ENCODE results near the gene LCN6.
"Not testable (repeated sequence)": the region's sequence is repeated elsewhere in the genome, so short reads cannot be mapped to it uniquely, and the experiment has no call there.

The LCN6 gene

DNA sequence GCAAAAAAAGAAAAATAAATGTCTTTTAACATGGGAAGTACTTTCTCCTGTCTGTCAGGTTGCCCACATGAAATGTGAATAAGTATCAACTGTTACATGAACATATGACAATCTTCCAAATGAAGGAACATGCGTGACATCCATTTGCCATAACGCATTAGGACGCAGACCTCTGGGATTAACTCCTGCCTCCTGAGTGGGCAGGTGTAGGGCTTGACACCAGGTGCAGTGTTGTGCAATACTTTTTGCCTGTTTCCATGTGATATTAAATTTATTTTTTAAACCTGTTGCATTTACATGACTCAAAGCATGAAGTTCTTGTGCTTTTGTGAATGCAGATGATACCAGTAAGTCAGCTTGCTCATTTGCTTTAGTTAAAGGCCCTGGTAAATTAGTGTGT is 34.1 kb upstream of the LCN6 start:
- DNase-seq, result no peak

DNA sequence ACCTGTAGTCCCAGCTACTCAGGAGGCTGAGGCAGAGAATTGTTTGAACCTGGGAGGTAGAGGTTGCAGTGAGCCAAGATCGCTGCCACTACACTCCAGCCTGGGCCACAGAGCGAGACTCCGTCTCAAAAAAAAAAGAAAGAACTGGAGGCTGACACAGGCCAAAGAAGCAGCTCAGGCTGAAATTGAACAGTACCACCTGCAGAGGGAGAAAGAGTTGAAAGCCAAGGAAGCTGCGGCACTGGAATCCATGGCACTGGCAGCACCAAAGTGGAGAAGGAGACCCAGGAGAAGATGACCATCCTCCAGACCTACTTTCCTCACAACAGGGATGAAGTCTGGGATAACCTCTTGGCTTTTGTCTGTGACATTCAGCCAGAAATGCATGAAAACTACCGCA is 31.5 kb upstream of the LCN6 start:
- DNase-seq, result no peak

DNA sequence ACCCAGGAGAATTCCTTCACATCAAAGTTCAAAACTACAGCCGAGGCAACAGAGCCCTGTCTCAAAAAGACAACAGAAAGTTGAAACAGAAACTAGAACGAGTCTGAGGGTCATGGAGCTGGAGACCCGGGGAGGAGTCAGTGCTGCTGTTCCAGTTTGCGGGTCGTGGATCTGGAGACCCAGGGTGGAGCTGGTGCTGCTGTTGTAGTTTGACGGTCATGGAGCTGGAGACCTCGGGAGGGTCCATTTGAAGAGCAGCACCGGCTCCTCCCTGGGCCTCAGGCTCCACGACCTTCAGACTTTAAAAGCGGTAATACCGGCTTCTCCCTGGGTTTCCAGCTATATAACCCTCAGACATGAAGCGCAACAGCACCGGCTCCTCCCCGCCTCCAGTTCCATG is 29.0 kb upstream of the LCN6 start:
- no peak for DNase-seq

DNA sequence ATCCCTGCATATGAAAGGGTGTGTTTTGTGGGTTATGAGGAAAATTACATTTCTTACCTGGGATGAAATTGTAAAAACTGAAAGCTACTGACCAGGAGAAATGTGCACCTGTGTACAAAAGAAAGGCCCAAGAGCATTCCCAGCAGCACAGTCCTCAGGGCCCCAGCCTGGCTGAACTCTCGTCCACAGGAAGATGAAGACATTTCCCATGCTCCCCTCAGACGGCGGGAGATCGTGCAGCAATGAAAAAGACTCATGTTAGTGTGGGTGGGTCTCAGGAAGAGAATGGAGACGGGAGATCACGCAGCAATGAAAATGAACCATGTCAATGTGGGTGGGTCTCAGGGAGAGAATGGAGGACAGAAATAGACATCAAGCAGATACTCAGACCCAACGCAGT is 28.6 kb upstream of the LCN6 start:
- no peak for DNase-seq

DNA sequence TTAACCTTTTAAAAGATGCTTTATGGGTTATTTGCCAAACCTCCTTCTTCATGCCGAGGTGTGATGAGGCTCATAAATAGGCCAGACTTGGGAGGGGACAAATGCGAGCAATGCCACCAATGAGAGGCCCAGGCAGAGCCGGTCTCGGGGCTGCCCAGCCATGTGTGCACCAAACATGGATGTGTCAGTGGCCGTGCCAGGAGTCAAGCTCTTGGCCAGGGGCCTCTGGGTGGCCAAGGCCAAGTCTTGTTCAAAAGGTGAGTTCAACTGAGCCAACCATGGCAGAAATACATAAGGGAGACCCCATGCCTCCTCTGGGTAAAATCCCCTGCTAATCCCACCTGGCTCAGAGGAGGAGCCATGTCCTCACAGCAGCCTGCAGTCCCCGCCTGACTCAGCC is 26.9 kb upstream of the LCN6 start:
- DNase-seq, result no peak

DNA sequence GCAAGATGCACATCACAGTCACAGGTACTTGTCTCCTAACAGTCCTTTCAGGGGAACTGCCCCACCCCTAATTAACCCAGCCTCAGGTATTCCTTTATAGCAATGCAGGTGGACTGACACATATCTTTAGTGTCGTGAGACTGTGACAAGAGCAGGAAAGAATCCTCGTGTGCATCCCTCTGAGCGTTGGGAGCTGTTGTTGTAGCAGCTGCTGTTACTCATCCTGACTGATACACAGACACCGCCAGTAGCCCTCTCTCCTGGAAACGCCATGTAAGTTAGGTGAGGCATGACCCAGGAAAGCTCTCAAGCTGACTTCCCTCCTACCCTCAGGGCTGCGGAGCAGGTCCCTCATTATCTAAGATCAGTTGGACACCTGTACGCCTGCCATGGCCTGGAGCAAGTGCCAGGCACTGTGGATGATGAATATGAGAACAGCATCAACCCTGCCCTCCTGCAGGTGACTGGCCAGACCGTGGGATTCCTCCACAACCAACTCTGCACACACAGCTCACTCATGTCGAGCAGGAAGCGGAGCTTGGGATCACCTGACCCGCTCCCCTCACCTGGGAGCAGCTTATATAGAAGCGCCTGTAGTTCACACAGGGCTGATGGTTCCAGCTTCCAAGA is 26.2 kb upstream of the LCN6 start:
- no peak for DNase-seq

DNA sequence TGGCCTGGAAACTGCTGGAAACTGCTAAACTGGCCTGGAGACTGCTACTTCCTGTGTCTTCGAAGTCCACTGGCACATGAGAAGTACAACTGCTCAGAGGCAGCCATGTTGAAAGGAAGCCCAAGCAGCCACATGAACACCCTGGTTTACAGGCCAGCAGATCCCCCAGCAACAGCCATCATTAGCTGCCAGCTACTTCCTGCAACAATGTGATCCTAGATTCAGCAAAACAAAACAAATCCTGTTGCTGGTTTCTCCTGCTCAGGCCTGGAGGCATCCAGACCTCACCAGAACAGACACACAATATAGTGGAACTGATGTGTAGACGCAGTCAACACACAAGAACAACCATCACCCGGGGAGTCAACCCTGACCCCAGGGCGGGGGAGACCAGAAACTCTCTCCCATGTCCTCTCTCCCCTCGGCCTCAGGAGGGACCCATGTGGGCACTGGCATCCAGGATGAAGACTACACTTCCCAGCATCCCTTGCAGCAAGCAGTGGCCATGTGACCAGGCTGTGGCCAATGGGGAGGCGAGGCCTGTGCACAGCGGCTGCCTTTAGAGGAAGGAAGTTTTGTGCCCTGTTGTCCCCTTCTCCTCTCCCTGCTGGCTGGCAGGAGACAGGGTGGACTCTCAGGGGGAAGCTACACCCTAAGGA is 25.2 kb upstream of the LCN6 start:
- no peak for DNase-seq

DNA sequence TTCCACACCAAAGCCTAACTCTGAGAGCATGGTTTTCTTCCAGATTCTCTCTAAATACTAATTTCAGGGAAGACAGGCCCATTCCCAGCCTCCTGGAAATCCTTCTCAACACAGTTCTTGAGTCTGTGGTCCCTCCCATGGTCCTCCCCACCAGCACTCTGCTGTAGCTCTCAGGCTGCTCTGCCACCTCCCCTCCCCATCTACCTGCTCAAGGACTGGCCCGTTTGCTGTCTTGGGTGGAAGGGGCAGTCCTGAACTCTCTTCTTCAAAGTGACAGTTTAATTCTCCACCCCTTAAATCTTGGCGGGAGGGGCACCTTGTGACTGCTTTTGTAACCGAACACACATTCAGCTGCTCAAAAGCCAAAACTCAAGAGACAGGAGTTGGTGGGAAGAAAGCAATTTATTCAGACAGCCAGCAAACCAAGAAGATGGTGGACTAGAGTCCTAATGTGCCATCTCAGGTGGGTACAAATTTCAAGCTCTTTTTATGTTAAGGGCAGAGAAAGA is 23.6 kb upstream of the LCN6 start:
- no peak for DNase-seq

DNA sequence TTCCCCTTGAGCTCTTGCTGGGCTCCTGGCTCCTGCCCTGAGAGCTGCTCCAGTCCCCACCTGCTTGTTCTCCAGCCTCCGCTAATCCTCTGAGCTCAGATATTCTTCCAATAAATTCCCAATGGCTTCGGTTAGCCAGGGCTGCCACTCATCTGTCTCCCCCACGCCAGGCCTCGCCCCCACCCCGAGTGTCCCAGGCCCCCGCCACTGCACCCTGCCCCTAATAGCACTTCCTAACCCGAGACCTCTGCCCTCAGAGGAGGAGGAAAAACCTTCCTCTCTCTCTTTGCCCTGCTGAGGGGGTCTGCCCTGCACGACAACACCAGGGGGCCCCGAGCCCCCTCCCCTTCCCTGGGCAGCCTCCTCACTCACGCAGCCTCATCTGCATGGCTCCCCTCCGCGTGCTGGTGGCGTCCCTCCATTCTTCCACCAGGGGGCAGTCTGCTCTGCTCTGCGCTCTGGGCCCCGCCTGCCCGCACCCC is 21.4 kb upstream of the LCN6 start:
- peak; percentile 43 for DNase-seq

DNA sequence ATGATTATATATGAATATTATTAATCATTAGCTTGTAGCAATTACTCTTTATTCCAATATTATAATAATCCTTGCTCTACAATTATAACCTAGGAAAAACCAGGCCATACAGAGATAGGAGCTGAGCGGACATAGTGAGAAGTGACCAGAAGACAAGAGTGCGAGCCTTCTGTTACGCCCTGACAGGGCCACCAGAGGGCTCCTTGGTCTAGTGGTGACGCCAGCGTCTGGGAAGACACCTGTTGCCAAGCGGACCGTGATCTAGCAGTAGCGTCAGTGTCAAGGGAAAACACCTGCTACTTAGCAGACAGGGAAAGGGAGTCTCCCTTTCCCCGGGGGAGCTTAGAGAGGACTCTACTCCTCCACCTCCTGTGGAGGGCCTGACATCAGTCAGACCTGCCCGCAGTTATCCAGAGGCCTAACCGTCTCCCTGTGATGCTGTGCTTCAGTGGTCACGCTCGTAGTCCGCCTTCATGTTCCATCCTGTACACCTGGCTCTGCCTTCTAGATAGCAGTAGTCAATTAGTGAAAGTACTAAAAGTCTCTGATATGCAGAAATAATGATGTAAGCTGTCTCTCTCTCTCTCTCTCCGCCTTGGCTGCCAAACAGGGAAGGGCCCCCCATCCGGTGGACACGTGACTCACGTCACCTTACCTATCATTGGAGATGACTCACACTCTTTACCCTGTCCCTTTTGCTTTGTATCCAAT is 18.2 kb upstream of the LCN6 start:
- peak; percentile 18 for DNase-seq

DNA sequence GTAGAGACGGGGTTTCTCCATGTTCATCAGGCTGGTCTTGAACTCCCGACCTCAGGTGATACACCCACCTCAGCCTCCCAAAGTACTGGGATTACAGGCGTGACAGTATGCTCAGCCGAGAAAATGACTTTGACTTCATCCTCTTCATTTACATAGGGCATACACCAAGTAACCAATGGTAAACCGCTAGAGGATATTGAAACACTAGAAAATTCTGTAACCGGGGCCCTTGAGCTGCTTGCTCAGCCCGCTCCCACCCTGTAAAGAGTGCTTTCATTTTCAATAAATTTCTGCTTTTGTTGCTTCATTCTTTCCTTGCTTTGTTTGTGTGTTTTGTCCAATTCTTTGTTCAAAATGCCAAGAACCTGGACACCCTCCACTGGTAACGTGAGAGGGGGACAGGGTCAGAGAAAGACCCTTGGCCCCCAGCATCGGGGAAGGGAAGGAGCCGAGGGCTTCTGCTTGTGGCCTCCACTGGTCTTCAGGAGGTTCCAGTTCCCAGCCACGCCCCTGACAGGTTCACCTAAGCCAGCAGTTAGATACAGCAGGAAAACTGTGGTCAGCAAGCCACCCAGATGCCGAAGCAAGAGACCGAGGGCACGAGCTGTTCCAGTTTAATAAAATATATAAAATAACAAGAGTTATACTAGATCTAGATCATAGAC is 17.6 kb upstream of the LCN6 start:
- DNase-seq, result not testable (repeated sequence)

DNA sequence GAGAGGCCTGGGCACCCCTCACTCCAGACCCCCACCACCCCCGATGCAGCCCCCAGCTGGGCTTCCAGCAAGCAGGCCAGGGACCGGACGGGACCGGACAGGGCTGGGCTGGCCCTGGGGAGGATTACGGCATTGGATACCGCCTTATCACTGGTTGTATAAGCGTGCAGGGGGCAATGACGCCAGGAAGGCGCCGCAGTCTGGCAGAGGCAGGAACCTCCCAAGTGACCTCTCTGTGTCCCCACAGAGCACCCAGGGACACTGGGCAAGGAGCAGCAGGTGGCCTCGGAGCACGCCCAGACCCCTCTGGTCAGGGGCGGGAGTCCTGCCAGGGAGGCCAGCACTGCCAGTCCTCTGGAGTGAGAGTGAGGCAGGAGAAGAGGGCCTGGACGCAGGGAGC is 16.7 kb upstream of the LCN6 start:
- no peak for DNase-seq

DNA sequence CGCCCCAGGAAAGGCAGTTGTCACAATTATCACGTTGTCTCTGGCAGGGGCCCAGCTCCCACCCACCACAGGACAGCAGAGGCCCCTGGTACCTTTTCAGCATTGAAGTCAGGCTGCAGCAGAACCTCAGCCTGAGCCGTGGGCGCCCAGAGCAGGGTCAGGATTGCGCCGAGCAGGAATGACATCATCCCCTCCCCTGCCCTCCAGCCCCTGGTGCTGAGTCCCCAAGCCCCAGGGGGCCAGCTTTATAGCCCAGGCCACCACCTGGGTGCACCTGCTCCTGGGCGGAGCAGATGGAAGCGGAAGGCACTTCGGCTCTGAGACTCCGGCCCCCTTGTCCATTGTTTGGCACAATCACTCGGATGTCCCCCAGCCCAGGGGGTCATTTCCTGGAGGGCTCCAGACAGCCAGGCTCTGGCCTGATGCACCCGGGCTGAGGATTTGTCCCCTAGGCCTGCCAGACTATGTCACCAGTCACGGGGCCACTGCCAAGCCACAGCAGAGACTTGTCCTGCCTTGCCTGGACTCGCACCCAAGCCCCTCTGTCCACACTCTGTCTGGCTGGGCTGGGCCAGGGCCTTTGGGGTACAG is 16.1 kb upstream of the LCN6 start, which contains the start of gene LCN15:
Gene LCN15, minus strand, starts transcription at position 218 of the 591 bp plus-strand sequence. Its CDS starts 30 bp downstream, at position 188.
- DNase-seq, result no peak

DNA sequence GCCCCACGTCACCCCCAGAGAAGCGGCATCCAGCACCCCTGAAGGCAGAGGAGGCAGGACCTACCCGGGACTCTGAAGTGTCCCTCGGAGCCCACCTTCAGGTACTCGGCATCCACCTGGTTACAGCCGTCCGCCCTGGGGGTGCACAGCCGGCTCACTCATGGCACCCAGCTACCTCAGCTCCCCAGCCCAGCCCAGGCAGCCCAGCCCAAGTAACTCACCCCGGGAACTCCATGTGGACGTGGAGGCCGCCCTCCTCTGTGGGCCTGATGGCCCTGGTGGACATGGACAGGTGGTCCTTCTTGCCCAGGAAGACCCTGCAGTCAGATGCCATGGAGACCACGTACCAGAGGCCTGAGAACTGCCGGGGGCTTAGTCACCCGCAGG is 15.3 kb upstream of the LCN6 start:
- no peak for DNase-seq

DNA sequence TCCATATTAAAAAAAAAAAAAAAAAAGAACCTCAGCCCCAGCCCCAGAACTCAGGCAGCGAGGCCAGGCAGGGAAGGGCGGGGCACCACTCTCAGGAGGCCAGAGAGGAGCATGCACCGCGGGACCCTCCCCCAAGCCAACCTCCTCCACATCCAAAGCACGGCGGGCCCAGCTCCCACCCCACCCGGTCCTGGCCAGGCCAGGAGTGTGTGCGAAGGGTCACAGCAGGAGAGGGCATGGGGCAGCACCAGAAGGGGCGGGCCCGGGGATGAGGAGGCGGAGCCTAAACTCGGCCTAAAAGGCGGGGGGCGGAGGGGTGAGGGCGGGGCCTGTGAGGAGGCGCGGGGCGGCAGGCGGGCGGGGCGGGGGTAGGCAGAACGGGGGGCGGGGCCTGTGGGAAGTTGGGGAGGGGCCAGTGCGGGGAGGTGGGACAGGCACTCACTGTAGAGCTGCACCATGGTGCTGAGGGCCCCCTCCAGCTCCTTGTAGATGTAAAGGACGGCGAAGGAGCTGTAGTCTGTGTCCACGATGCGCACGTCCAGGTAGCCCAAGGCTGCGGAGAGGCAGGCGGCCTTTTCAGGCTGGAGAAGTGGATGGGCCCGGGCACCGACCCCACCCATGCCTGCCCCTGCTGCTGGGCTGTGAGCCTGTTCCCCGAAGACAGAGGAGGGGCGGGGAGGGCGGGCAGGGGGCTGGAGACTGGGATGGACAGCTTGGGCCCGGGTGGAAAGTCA is 14.8 kb upstream of the LCN6 start:
- DNase-seq, result peak; percentile 26

DNA sequence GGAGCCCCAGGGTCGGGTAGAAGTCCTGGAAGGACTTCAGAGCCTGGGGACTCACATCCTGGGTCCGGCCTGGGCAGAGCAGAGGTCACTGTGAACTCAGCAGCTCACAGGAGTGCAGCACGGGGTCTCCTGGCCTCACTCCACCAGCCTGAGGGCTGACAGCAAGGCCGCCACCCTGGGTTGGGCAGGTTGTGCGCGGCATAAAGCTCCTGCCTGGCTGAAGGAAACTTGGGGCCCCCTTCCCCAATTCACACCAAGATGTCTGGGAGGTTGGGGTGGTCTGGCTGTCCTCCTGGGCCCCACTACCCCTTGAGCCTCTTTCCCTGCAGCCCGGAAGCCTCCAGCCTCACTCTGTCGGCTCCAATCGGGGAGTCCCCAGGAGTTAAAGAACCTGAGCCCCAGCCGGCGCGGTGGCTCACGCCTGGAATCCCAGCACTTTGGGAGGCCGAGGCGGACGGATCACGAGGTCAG is 13.9 kb upstream of the LCN6 start:
- DNase-seq, result no peak

DNA sequence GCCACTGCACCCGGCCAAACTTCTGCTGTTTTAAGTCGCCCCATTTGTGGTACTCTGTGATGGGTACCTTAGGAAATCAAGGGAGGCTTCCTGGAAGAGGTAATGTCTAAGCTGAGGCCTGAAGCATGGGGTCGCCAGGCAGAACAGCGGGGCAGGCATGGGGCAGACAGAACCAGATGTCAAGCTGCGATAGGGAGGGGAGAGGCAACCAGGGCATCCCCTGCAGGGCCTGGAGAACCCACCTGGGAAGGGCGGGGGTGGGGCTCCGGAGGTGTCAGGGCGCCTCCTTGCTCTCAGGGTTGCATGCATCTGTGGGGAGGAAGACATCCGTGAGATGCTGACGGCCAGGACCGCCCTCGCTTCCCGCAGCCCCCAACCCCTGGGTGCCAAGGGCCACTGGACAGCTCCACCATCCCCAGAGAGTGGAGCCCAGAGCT is 13.2 kb upstream of the LCN6 start:
- no peak for DNase-seq

DNA sequence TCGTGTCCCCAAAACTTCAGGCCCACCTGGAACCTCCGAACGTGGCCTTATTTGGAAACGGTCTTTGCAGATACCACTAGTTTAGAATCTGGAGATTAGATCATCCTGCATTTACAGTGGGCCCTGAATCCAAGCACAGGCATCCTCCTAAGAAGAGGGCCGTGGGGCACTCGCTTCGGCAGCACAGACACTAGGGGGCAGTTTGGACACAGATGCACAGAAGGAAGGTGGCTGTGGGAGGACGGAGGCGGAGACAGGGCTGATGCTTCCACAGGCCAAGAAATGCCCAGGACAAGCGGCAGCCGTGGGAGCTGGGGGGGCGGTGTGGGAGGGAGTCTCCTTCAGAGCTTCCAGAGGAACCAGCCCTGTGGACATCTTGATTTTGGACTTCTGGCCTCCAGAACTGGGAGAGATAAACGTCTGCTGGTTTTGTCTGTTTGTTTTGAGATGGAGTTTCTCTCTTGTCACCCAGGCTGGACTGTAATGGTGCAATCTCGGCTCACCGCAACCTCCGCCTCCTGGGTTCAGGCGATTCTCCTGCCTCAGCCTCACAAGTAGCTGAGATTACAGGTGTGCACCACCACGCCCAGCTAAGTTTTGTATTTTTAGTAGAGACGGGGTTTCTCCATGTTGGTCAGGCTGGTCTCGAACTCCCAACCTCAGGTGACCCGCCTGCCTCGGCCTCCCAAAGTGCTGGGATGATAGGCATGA is 12.7 kb upstream of the LCN6 start:
- not testable (repeated sequence) for DNase-seq

DNA sequence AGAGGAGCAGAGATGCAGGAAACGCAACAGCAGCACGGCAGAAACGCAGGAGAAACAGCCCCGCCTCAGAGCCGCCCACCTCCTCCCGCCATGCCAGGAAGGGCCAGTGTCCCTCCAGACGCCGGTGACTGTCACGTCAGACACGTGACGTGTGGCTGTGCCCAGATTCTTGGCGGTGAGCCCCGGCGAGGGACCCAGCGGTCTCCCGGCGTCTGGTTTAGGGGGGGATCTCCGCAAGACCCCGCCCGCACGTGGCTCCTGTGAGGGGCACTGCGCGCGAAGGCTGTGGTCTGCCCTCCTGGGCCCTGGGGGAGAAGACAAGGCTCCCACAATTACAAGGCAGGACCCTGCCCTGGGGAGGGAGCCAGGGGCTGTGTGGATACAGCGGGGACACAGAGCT is 12.1 kb upstream of the LCN6 start:
- no peak for DNase-seq

DNA sequence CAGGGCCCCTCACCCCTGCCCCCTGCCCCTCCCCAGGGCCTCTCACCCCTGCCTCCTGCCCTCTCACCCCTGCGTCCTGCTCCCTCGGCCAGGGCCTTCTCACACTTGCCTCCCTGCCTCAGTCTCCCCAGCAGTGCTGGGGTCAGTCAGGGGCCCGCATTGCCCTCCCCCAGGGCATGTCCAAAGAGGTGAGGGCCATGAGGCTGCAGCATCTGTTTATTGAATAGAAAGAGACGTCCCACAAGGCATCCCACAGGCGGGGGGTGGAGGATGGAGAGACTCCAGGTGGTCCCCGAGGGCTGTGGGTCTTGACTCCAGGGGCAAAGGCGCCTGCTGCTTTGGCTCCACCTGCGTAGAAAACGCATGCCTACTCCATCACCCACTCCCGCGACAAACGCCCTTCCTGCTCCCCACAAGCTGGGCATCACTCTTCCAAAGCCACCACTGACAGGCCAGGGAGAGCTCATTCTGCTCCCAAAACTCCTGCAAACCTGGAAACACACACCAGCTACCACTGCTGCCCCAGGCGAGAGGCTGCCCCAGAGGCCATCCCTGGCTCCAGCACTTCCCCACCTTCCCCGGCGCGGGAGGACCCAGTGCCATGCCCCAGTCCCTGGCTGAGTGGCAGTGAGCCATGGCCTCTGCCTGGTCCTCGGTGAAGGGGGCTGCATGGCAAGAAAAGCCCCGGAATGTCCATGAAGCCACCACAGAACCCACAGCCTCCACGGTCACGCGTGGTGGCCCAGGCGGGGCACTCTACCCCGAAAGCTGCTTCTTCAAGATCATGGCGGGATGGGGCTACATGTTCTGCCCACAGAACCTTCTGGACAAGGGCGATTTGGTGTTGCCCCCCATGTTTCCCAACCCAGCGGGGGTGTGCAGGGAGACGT is 11.4 kb upstream of the LCN6 start:
- DNase-seq, result no peak
